ENCODE measurements around the gene SIRPA. TPM values are rescaled to one million over a fixed set of nuclear protein-coding genes. Genes with fewer than 3 reads are reported as not detected.

Gene SIRPA
- polyA plus RNA-seq, 4 donors: 11.4 to 40.8 (median 22.4) TPM

- H3K9me3 ChIP-seq (ENCODE audit: control insufficient read depth in 2 of 2, insufficient read depth in 1 of 2, low read depth in 1 of 2, low read length in 1 of 2): no peaks in the 10 kb centered on the region
- DNase-seq (peak; percentile 25 to 29), FAIRE-seq (no peak)
- peaks cover 0 to 18% (median 2%) of the 10 kb centered on the region in 3 donors for H3K27me3 ChIP-seq (ENCODE audit: control insufficient read depth in 3 of 3, insufficient read depth in 3 of 3, low read length in 3 of 3)
- H3K27ac ChIP-seq (ENCODE audit: low read depth in 1 of 3, low read length in 2 of 3): peak overlapping the region in 1 of 3 donors; percentile 2
- no peak overlapping the region for H3K4me3 ChIP-seq (ENCODE audit: low read depth in 1 of 3, low read length in 3 of 3)
- peaks cover 0 to 37% (median 2%) of the 10 kb centered on the region in 3 donors for H3K4me1 ChIP-seq (ENCODE audit: control insufficient read depth in 3 of 3, insufficient read depth in 2 of 3, low read depth in 1 of 3, low read length in 2 of 3)
- H3K36me3 ChIP-seq (ENCODE audit: control insufficient read depth in 3 of 3, insufficient read depth in 2 of 3, low read depth in 1 of 3, low read length in 3 of 3): no peaks in the 10 kb centered on the region
- 5 to 15% (median 9%) methylated on average over 39 of the region's 39 CpGs for WGBS, 3 donors
Observed at GRCh38 chr20:1946762-1947534, 51.7 kb downstream of the SIRPA start.

DNA sequence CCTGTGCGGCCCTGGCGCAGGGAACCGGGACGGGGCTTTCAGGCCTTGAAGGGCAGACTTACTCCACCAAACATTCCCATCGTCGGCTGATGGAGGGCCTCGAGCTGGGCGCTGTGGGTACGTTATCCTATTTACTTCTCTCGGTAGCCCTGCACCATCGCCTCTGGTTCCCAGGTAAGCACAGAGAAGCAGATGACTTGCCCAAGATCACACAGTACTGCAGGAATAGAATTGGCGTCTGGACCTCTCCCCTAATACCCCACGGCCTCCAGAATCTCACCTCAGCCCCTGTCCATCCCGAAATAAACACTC is 52.3 kb downstream of the SIRPA start:
- no peak for FAIRE-seq
- no peak for DNase-seq
- H3K36me3 ChIP-seq (ENCODE audit: control insufficient read depth in 3 of 3, insufficient read depth in 2 of 3, low read depth in 1 of 3, low read length in 3 of 3): no peaks in the 10 kb centered on the region
- peaks cover 0 to 18% (median 2%) of the 10 kb centered on the region in 3 donors for H3K27me3 ChIP-seq (ENCODE audit: control insufficient read depth in 3 of 3, insufficient read depth in 3 of 3, low read length in 3 of 3)
- H3K27ac ChIP-seq (ENCODE audit: low read depth in 1 of 3, low read length in 2 of 3): no peak overlapping the region
- H3K9me3 ChIP-seq (ENCODE audit: control insufficient read depth in 2 of 2, insufficient read depth in 1 of 2, low read depth in 1 of 2, low read length in 1 of 2): no peaks in the 10 kb centered on the region
- 64 to 72% (median 65%) methylated on average over 14 of the region's 14 CpGs for WGBS, 3 donors
- H3K4me1 ChIP-seq (ENCODE audit: control insufficient read depth in 3 of 3, insufficient read depth in 2 of 3, low read depth in 1 of 3, low read length in 2 of 3): peaks cover 0 to 32% (median 2%) of the 10 kb centered on the region in 3 donors
- no peak overlapping the region for H3K4me3 ChIP-seq (ENCODE audit: low read depth in 1 of 3, low read length in 3 of 3)

DNA sequence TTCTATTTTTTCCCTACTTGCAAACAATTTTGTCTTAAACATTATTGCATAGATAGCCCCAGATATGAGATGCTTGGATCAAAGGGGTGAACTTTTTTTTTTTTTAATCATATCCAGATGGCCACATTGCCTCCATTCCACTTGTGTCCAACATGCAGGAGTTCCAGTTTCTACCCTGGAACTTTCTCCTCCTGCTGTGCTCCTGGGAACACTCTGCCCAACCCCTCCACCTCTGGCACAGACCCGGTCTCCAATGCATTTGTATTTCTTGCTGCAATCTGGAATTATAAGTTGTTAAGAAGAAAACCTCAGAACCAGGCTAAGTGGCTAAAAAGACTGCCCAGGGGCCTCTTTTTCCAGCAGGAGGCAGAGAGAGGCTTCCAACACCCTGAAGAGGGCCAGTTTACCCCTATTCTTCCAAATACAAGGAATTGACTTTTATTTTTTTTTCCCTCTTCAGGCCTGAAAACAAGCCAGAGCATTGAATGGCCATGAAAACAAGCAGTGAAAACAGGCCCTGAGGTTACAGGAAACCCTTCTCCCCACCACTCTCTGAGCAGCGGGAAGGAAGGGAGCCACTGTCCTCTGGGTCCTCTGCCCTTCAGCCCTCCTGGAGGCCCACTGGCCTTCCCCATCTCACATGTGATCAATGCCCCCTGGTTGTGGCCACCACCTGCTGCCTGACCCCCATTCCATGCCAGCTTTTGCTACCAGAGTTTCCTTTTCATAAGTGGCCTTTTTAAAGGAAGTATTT is 54.3 kb downstream of the SIRPA start:
- no peak for FAIRE-seq

DNA sequence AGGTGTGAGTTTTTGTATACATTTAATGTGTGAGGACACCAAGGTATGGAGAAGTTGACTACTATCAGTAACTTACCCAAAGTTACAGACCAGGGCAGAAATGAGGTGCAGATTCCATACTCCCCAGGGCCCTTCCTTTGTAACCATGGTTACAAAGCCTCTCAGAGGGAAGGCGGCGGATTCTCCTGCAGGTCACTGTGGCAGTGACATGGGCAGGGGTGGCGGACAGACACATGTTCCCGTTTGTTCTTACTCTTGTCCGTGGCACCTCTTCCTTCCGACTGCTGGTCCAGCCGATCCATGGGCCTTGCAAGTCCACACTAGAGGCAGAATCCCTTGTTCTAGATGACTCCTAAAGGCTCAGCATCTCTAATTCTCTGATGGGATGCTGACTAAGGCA is 55.6 kb downstream of the SIRPA start:
- Histone ChIP-seq H3K4me1 (ENCODE audit: control insufficient read depth in 3 of 3, insufficient read depth in 2 of 3, low read depth in 1 of 3, low read length in 2 of 3) (peaks cover 0 to 9% (median 0%) of the 10 kb centered on the region in 3 donors), H3K36me3 (ENCODE audit: control insufficient read depth in 3 of 3, insufficient read depth in 2 of 3, low read depth in 1 of 3, low read length in 3 of 3) (no peaks in the 10 kb centered on the region), H3K9me3 (ENCODE audit: control insufficient read depth in 2 of 2, insufficient read depth in 1 of 2, low read depth in 1 of 2, low read length in 1 of 2) (no peaks in the 10 kb centered on the region), H3K27ac (ENCODE audit: low read depth in 1 of 3, low read length in 2 of 3) (no peak overlapping the region), H3K27me3 (ENCODE audit: control insufficient read depth in 3 of 3, insufficient read depth in 3 of 3, low read length in 3 of 3) (peaks cover 0 to 16% (median 2%) of the 10 kb centered on the region in 3 donors), H3K4me3 (ENCODE audit: low read depth in 1 of 3, low read length in 3 of 3) (no peak overlapping the region)
- FAIRE-seq (no peak), DNase-seq (no peak)
- 82 to 89% (median 88%) methylated on average over 7 of the region's 7 CpGs for WGBS, 3 donors

More for the DNA sequence above, 54.3 kb downstream of the SIRPA start:
- 66 to 76% (median 74%) methylated on average over 2 of the region's 2 CpGs for WGBS, 3 donors
- no peak overlapping the region for H3K27ac ChIP-seq (ENCODE audit: low read depth in 1 of 3, low read length in 2 of 3)
- DNase-seq: no peak
- H3K36me3 ChIP-seq (ENCODE audit: control insufficient read depth in 3 of 3, insufficient read depth in 2 of 3, low read depth in 1 of 3, low read length in 3 of 3): no peaks in the 10 kb centered on the region
- no peaks in the 10 kb centered on the region for H3K9me3 ChIP-seq (ENCODE audit: control insufficient read depth in 2 of 2, insufficient read depth in 1 of 2, low read depth in 1 of 2, low read length in 1 of 2)
- peaks cover 0 to 18% (median 2%) of the 10 kb centered on the region in 3 donors for H3K27me3 ChIP-seq (ENCODE audit: control insufficient read depth in 3 of 3, insufficient read depth in 3 of 3, low read length in 3 of 3)
- peaks cover 0 to 13% (median 0%) of the 10 kb centered on the region in 3 donors for H3K4me1 ChIP-seq (ENCODE audit: control insufficient read depth in 3 of 3, insufficient read depth in 2 of 3, low read depth in 1 of 3, low read length in 2 of 3)
- H3K4me3 ChIP-seq (ENCODE audit: low read depth in 1 of 3, low read length in 3 of 3): no peak overlapping the region

DNA sequence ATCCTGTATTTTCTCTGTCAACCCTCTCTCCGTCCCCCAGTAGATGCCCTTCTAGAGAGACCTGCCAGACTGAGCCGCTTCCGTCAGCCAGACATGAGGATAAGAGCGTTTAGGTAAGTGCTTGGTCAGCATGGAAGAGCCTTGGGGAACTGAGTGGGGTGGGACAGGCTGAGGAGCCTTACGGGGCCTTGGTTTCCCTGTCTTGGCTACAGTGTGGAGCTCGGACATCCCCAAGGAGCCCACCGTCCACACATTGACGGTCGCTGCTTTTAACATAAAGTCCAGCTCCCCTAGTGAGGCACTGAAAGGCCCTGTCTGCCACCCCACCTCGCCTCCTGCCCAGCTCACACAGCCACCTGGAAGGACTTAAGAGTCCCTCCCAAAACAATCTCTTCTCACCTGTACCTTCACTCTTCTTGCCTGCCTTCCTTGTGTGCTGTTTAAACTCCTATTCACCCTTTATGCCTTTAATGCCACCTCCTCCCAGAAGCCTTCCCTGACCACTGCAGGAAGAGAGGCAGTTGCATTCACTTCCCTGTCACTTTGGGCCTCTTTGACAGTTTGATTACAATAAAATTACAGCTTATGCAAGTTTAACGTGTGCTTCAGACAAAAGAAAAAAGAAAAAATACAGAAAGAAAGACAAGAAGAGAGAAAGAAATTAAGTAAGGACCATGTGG is 56.4 kb downstream of the SIRPA start:
- Histone ChIP-seq H3K27me3 (ENCODE audit: control insufficient read depth in 3 of 3, insufficient read depth in 3 of 3, low read length in 3 of 3) (peaks cover 0 to 10% (median 2%) of the 10 kb centered on the region in 3 donors), H3K9me3 (ENCODE audit: control insufficient read depth in 2 of 2, insufficient read depth in 1 of 2, low read depth in 1 of 2, low read length in 1 of 2) (no peaks in the 10 kb centered on the region), H3K27ac (ENCODE audit: low read depth in 1 of 3, low read length in 2 of 3) (no peak overlapping the region), H3K4me1 (ENCODE audit: control insufficient read depth in 3 of 3, insufficient read depth in 2 of 3, low read depth in 1 of 3, low read length in 2 of 3) (peaks cover 0 to 9% (median 0%) of the 10 kb centered on the region in 3 donors), H3K4me3 (ENCODE audit: low read depth in 1 of 3, low read length in 3 of 3) (no peak overlapping the region), H3K36me3 (ENCODE audit: control insufficient read depth in 3 of 3, insufficient read depth in 2 of 3, low read depth in 1 of 3, low read length in 3 of 3) (no peaks in the 10 kb centered on the region)
- DNase-seq (no peak), FAIRE-seq (no peak)
- 79 to 87% (median 87%) methylated on average over 11 of the region's 11 CpGs for WGBS, 3 donors

- WGBS, 3 donors: 22 to 55% (median 38%) methylated on average over 6 of the region's 6 CpGs
- peak in 1 of 2 donors; percentile 27 for DNase-seq
- no peaks in the 10 kb centered on the region for H3K9me3 ChIP-seq (ENCODE audit: control insufficient read depth in 2 of 2, insufficient read depth in 1 of 2, low read depth in 1 of 2, low read length in 1 of 2)
- H3K36me3 ChIP-seq (ENCODE audit: control insufficient read depth in 3 of 3, insufficient read depth in 2 of 3, low read depth in 1 of 3, low read length in 3 of 3): no peaks in the 10 kb centered on the region
- H3K27me3 ChIP-seq (ENCODE audit: control insufficient read depth in 3 of 3, insufficient read depth in 3 of 3, low read length in 3 of 3): no peaks in the 10 kb centered on the region
- H3K27ac ChIP-seq (ENCODE audit: low read depth in 1 of 3, low read length in 2 of 3): no peak overlapping the region
- no peaks in the 10 kb centered on the region for H3K4me1 ChIP-seq (ENCODE audit: control insufficient read depth in 3 of 3, insufficient read depth in 2 of 3, low read depth in 1 of 3, low read length in 2 of 3)
- no peak overlapping the region for H3K4me3 ChIP-seq (ENCODE audit: low read depth in 1 of 3, low read length in 3 of 3)
- no peak for FAIRE-seq
Observed at GRCh38 chr20:1952737-1953530, 57.7 kb downstream of the SIRPA start.

GRCh38 chr20:1953621-1954020 is 58.4 kb downstream of the SIRPA start:
- DNase-seq: no peak
- no peak for FAIRE-seq
- Histone ChIP-seq H3K9me3 (ENCODE audit: control insufficient read depth in 2 of 2, insufficient read depth in 1 of 2, low read depth in 1 of 2, low read length in 1 of 2) (peaks cover 0 to 6% of the 10 kb centered on the region in 2 donors), H3K36me3 (ENCODE audit: control insufficient read depth in 3 of 3, insufficient read depth in 2 of 3, low read depth in 1 of 3, low read length in 3 of 3) (no peaks in the 10 kb centered on the region), H3K4me3 (ENCODE audit: low read depth in 1 of 3, low read length in 3 of 3) (no peak overlapping the region), H3K4me1 (ENCODE audit: control insufficient read depth in 3 of 3, insufficient read depth in 2 of 3, low read depth in 1 of 3, low read length in 2 of 3) (no peaks in the 10 kb centered on the region), H3K27ac (ENCODE audit: low read depth in 1 of 3, low read length in 2 of 3) (no peak overlapping the region), H3K27me3 (ENCODE audit: control insufficient read depth in 3 of 3, insufficient read depth in 3 of 3, low read length in 3 of 3) (no peaks in the 10 kb centered on the region)
- 87 to 95% (median 88%) methylated on average over 5 of the region's 5 CpGs for WGBS, 3 donors

DNA sequence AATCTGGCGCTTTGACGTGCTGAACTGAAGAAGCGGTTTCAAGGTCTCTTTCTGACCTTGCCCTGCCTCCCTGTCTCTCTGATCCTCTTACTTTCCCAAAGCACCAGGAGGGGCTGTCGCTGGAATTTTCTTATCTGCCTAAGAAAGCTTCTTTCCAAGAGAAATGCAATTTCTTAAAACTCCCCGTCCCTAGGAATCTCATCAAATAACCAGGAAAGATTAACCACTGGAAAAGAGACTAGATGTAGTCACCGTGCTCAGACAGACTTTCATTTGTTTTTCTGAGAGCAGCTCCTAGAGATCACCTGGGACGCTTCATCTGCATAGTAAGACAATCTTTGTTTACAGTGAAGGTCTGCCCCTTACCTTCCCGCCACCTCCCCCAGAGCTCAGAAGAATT is 60.0 kb downstream of the SIRPA start:
- Histone ChIP-seq H3K4me3 (ENCODE audit: low read depth in 1 of 3, low read length in 3 of 3) (no peak overlapping the region), H3K36me3 (ENCODE audit: control insufficient read depth in 3 of 3, insufficient read depth in 2 of 3, low read depth in 1 of 3, low read length in 3 of 3) (no peaks in the 10 kb centered on the region), H3K27me3 (ENCODE audit: control insufficient read depth in 3 of 3, insufficient read depth in 3 of 3, low read length in 3 of 3) (no peaks in the 10 kb centered on the region), H3K9me3 (ENCODE audit: control insufficient read depth in 2 of 2, insufficient read depth in 1 of 2, low read depth in 1 of 2, low read length in 1 of 2) (peaks cover 0 to 8% of the 10 kb centered on the region in 2 donors), H3K4me1 (ENCODE audit: control insufficient read depth in 3 of 3, insufficient read depth in 2 of 3, low read depth in 1 of 3, low read length in 2 of 3) (no peaks in the 10 kb centered on the region), H3K27ac (ENCODE audit: low read depth in 1 of 3, low read length in 2 of 3) (no peak overlapping the region)
- DNase-seq (no peak), FAIRE-seq (no peak)
- 69 to 82% (median 71%) methylated on average over 8 of the region's 8 CpGs for WGBS, 3 donors

All from small intestine (tissue), 7 donors.